ENCODE data around the gene SSBP4. TPM values are rescaled to one million over a fixed set of nuclear protein-coding genes. Genes with fewer than 3 reads are reported as not detected.

The SSBP4 gene
- total and polyA plus RNA-seq, 2 of the 8 experiments (the other 6 are each of a cell fraction or from before 2014, with no cell fraction given), result 26.4 to 33.7 TPM

DNA sequence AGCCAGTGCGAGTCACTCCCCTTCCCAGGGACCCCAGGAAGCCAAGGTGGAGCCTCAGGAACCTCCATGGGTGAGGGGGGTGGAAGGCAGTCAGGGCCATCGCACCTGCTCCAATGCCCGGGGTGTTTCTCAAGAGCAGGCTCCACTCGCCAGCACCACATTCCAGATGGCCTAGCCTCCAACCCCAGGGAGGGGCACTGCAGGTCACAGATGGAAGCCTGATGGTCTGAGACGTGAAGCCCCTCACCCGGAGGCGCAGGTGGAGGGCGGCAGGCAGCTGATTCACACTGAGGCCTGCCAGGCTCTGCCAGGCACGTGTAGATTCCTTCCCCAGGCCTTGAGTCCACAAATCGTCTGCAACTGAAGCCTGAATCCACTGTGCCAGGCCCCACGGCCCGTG, 41.7 kb downstream of the SSBP4 start (continued):
- TF ChIP-seq, protein P1, sequence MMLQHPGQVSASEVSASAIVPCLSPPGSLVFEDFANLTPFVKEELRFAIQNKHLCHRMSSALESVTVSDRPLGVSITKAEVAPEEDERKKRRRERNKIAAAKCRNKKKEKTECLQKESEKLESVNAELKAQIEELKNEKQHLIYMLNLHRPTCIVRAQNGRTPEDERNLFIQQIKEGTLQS (IDR thresholded peaks at IDR 0.05; ENCODE audit: insufficient read depth, low read depth, low read length), result no peak
- TF ChIP-seq RFX5 (IDR thresholded peaks at IDR 0.05; ENCODE audit: borderline replicate concordance, low read depth, low read length) (no peak), RXRA (IDR thresholded peaks at IDR 0.05; ENCODE audit: insufficient read depth, low read depth, low read length) (no peak)
- TF ChIP-seq, protein P2, sequence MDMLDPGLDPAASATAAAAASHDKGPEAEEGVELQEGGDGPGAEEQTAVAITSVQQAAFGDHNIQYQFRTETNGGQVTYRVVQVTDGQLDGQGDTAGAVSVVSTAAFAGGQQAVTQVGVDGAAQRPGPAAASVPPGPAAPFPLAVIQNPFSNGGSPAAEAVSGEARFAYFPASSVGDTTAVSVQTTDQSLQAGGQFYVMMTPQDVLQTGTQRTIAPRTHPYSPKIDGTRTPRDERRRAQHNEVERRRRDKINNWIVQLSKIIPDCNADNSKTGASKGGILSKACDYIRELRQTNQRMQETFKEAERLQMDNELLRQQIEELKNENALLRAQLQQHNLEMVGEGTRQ (IDR thresholded peaks at IDR 0.05; ENCODE audit: low read length), result no peak

Measured in H1 (cell line).